Lower lobe of right lung (tissue), 2 donors: ENCODE measurements around the gene TPX2. TPM values are rescaled to one million over a fixed set of nuclear protein-coding genes. Genes with fewer than 3 reads are reported as not detected.
A peak's percentile ranks its signal among the peaks of the same experiment; 100 is the strongest.

Source experiments
- ATAC-seq, 2 donors: fragments of 200-7000 bp; cut with Tn5 transposase; one replicate each; pipeline ENCODE4 v1.9.1; 2020 to 2022; ENCODE audit warnings: mild to moderate bottlenecking in 2 of 2, moderate library complexity in 2 of 2
- DNase-seq: peaks from one replicate; pipeline ENCODE4 v3.0.0-alpha.2; 2020
- H3K27ac ChIP-seq: fragments of 200-600 bp; one replicate; pipeline ENCODE4 v1.8.0; 2022
- H3K27me3 ChIP-seq: fragments of 200-600 bp; one replicate; pipeline ENCODE4 v1.8.0; 2022; ENCODE audit warnings: low read depth
- H3K36me3 ChIP-seq: fragments of 200-600 bp; one replicate; pipeline ENCODE4 v1.8.0; 2022; ENCODE audit warnings: mild to moderate bottlenecking
- H3K4me1 ChIP-seq: fragments of 200-600 bp; one replicate; pipeline ENCODE4 v1.8.0; 2022
- H3K4me3 ChIP-seq: fragments of 200-600 bp; one replicate; pipeline ENCODE4 v1.8.0; 2022; ENCODE audit warnings: mild to moderate bottlenecking
- H3K9me3 ChIP-seq: fragments of 200-600 bp; one replicate; pipeline ENCODE4 v1.8.0; 2022
- intact Hi-C: fragments of 100-400 bp; cut with DNase I; formaldehyde crosslinking; loops from one replicate; pipeline ENCODE4 v1.11.0; 2022
- total RNA-seq: library from RNA; stranded (reverse); fragmentation: NEBNext Ultra II Directional; extraction: Animal tissue kit (Norgen Biotek cat#: 25700); gene quantifications from one replicate; pipeline ENCODE4 v1.2.1, GENCODE V29; 2021
- TF ChIP-seq, protein P1 (sequence below): fragments of 200-600 bp; IDR thresholded peaks from one replicate; pipeline ENCODE4 v1.8.0; 2022; ENCODE audit warnings: antibody characterized with exemption, mild to moderate bottlenecking
- donor health status: DM: no; HTN: yes; CAD: no; lungs with severe emphysema.

The TPX2 gene
- total RNA-seq, 1 donor from 2014 or later: 1.9 TPM

GRCh38 chr20:31820228-31820627 is 81.1 kb downstream of the TPX2 start:
- TF ChIP-seq, protein P1, sequence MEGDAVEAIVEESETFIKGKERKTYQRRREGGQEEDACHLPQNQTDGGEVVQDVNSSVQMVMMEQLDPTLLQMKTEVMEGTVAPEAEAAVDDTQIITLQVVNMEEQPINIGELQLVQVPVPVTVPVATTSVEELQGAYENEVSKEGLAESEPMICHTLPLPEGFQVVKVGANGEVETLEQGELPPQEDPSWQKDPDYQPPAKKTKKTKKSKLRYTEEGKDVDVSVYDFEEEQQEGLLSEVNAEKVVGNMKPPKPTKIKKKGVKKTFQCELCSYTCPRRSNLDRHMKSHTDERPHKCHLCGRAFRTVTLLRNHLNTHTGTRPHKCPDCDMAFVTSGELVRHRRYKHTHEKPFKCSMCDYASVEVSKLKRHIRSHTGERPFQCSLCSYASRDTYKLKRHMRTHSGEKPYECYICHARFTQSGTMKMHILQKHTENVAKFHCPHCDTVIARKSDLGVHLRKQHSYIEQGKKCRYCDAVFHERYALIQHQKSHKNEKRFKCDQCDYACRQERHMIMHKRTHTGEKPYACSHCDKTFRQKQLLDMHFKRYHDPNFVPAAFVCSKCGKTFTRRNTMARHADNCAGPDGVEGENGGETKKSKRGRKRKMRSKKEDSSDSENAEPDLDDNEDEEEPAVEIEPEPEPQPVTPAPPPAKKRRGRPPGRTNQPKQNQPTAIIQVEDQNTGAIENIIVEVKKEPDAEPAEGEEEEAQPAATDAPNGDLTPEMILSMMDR: no peak
- Histone ChIP-seq H3K36me3 (no peaks in the 10 kb centered on the region), H3K4me3 (no peak overlapping the region), H3K9me3 (no peaks in the 10 kb centered on the region), H3K27ac (no peak overlapping the region), H3K27me3 (no peaks in the 10 kb centered on the region), H3K4me1 (peaks cover 18% of the 10 kb centered on the region)
- intact Hi-C loops: no loop called here
- DNase-seq (no peak), ATAC-seq (no peak)

GRCh38 chr20:31821427-31821826 is 82.3 kb downstream of the TPX2 start:
- no peak for DNase-seq

GRCh38 chr20:31822421-31823330 is 83.6 kb downstream of the TPX2 start:
- no peaks in the 10 kb centered on the region for H3K27me3 ChIP-seq
- peak; percentile 85 for DNase-seq
- H3K4me3 ChIP-seq: peak overlapping the region; percentile 14
- intact Hi-C loops: no loop called here
- peaks cover 10% of the 10 kb centered on the region for H3K4me1 ChIP-seq
- H3K27ac ChIP-seq: no peak overlapping the region
- TF ChIP-seq, protein P1: peak; percentile 99
- ATAC-seq: peak; percentile 89
- no peaks in the 10 kb centered on the region for H3K9me3 ChIP-seq
- H3K36me3 ChIP-seq: no peaks in the 10 kb centered on the region

More at GRCh38 chr20:31821427-31821826, 82.3 kb downstream of the TPX2 start:
- TF ChIP-seq, protein P1: no peak
- intact Hi-C loops: no loop called here
- H3K4me3 ChIP-seq: no peak overlapping the region
- no peak overlapping the region for H3K27ac ChIP-seq
- no peaks in the 10 kb centered on the region for H3K9me3 ChIP-seq
- no peaks in the 10 kb centered on the region for H3K27me3 ChIP-seq
- no peak for ATAC-seq
- no peaks in the 10 kb centered on the region for H3K36me3 ChIP-seq
- H3K4me1 ChIP-seq: peaks cover 10% of the 10 kb centered on the region

- H3K9me3 ChIP-seq: no peaks in the 10 kb centered on the region
- DNase-seq: no peak
- intact Hi-C loops: no loop called here
- no peak overlapping the region for H3K4me3 ChIP-seq
- TF ChIP-seq, protein P1: no peak
- H3K27ac ChIP-seq: no peak overlapping the region
- peaks cover 10% of the 10 kb centered on the region for H3K4me1 ChIP-seq
- ATAC-seq: no peak
- no peaks in the 10 kb centered on the region for H3K27me3 ChIP-seq
- no peaks in the 10 kb centered on the region for H3K36me3 ChIP-seq
Measured at GRCh38 chr20:31823360-31824124, 84.5 kb downstream of the TPX2 start.

GRCh38 chr20:31824125-31824485 is 85.0 kb downstream of the TPX2 start:
- H3K4me1 ChIP-seq: peaks cover 10% of the 10 kb centered on the region
- no peak overlapping the region for H3K27ac ChIP-seq
- intact Hi-C loops: no loop called here
- DNase-seq (no peak), ATAC-seq (no peak)
- H3K4me3 ChIP-seq: no peak overlapping the region
- TF ChIP-seq, protein P1: no peak
- no peaks in the 10 kb centered on the region for H3K9me3 ChIP-seq
- no peaks in the 10 kb centered on the region for H3K27me3 ChIP-seq
- H3K36me3 ChIP-seq: no peaks in the 10 kb centered on the region
